Trophoblast cell (in vitro differentiated cells and primary cell): Measurements from ENCODE around the gene RTN4RL1. TPM values are rescaled to one million over a fixed set of nuclear protein-coding genes. Genes with fewer than 3 reads are reported as not detected.

Experiments used
- DNase-seq, 2 donors: peaks; one replicate each; pipeline ENCODE4 v3.0.0-alpha.2; 2016
- H2AFZ ChIP-seq: 2 replicates; pipeline ENCODE4 v1.6.1; 2013; ENCODE audit warnings: low read length, moderate library complexity, mild to moderate bottlenecking; ENCODE audit not compliant: insufficient read depth, poor library complexity
- H2AK5ac ChIP-seq: 2 replicates; pipeline ENCODE4 v1.6.1; 2013; ENCODE audit warnings: mild to moderate bottlenecking, low read length
- H2BK120ac ChIP-seq: 2 replicates; pipeline ENCODE4 v1.6.1; 2013; ENCODE audit warnings: low read length, mild to moderate bottlenecking, moderate library complexity; ENCODE audit not compliant: insufficient read depth, poor library complexity
- H2BK12ac ChIP-seq: 2 replicates; pipeline ENCODE4 v1.6.1; 2013; ENCODE audit warnings: mild to moderate bottlenecking, low read length, moderate library complexity
- H2BK5ac ChIP-seq: 2 replicates; pipeline ENCODE4 v1.6.1; 2013; ENCODE audit warnings: low read length, low read depth, moderate library complexity, mild to moderate bottlenecking; ENCODE audit not compliant: poor library complexity
- H3K14ac ChIP-seq: 2 replicates; pipeline ENCODE4 v1.6.1; 2013; ENCODE audit warnings: mild to moderate bottlenecking, low read length
- H3K18ac ChIP-seq: 2 replicates; pipeline ENCODE4 v1.6.1; 2013; ENCODE audit warnings: mild to moderate bottlenecking, low read length
- H3K23ac ChIP-seq: 2 replicates; pipeline ENCODE4 v1.6.1; 2013; ENCODE audit warnings: low read length
- H3K27ac ChIP-seq: 2 replicates; pipeline ENCODE4 v1.5.1; 2013; ENCODE audit warnings: low read depth, mild to moderate bottlenecking, inconsistent platforms, low read length, moderate library complexity
- H3K27me3 ChIP-seq: 2 replicates; pipeline ENCODE4 v1.6.1; 2013; ENCODE audit warnings: inconsistent platforms, mild to moderate bottlenecking, low read length, moderate library complexity; ENCODE audit not compliant: insufficient read depth
- H3K36me3 ChIP-seq, 2 experiments: 1 replicate in 1 of 2; 2 replicates in 1 of 2; pipeline ENCODE4 v1.6.1; 2013; ENCODE audit warnings: low read length in 2 of 2, mild to moderate bottlenecking in 2 of 2, moderate library complexity in 1 of 2; ENCODE audit not compliant: insufficient read depth in 2 of 2, control insufficient read depth in 1 of 2
- H3K4ac ChIP-seq: 2 replicates; pipeline ENCODE4 v1.6.1; 2013; ENCODE audit warnings: low read depth, mild to moderate bottlenecking, low read length, moderate library complexity
- H3K4me1 ChIP-seq, 2 experiments: 1 replicate in 1 of 2; 2 replicates in 1 of 2; pipeline ENCODE4 v1.6.1; 2013; ENCODE audit warnings: low read length in 2 of 2, mild to moderate bottlenecking in 2 of 2, moderate library complexity in 1 of 2; ENCODE audit not compliant: insufficient read depth in 2 of 2, control insufficient read depth in 1 of 2
- H3K4me2 ChIP-seq: 2 replicates; pipeline ENCODE4 v1.6.1; 2013; ENCODE audit warnings: inconsistent platforms, mild to moderate bottlenecking, low read length, moderate library complexity
- H3K4me3 ChIP-seq: 2 replicates; pipeline ENCODE4 v1.5.1; 2013; ENCODE audit warnings: mild to moderate bottlenecking, low read depth, low read length, inconsistent platforms
- H3K79me1 ChIP-seq: one replicate; pipeline ENCODE4 v1.6.1; 2013; ENCODE audit warnings: low read length
- H3K79me2 ChIP-seq: 2 replicates; pipeline ENCODE4 v1.6.1; 2013; ENCODE audit warnings: low read length, mild to moderate bottlenecking; ENCODE audit not compliant: control insufficient read depth, insufficient read depth, poor library complexity
- H3K9ac ChIP-seq: 2 replicates; pipeline ENCODE4 v1.6.1; 2013; ENCODE audit warnings: mild to moderate bottlenecking, low read length
- H3K9me3 ChIP-seq: 2 replicates; pipeline ENCODE4 v1.6.1; 2013; ENCODE audit warnings: low read depth, mild to moderate bottlenecking, control low read depth, inconsistent platforms, low read length; ENCODE audit not compliant: insufficient read depth
- H4K12ac ChIP-seq: 2 replicates; pipeline ENCODE4 v1.6.1; 2013; ENCODE audit warnings: low read depth, mild to moderate bottlenecking, low read length, moderate library complexity
- H4K8ac ChIP-seq: 2 replicates; pipeline ENCODE4 v1.6.1; 2013; ENCODE audit warnings: low read depth, mild to moderate bottlenecking, low read length, moderate library complexity
- H4K91ac ChIP-seq: one replicate; pipeline ENCODE4 v1.6.1; 2013; ENCODE audit warnings: low read depth, mild to moderate bottlenecking, low read length, moderate library complexity
- WGBS: extraction: QIAGEN DNeasy Blood & Tissue Kit; methylation state at CpG from one replicate; pipeline ENCODE4 v1.1.7; 2013; ENCODE audit warnings: missing lambda C conversion rate; ENCODE audit not compliant: insufficient read length, insufficient coverage; ENCODE audit errors: extremely low coverage; 5-methylcytosine and 5-hydroxymethylcytosine counted together
- polyA plus RNA-seq: library from polyadenylated mRNA; stranded (reverse); fragments of 200-250 nt; gene quantifications from 2 replicates; pipeline ENCODE4 v1.2.3, GENCODE V29; 2013

Gene RTN4RL1, protein sequence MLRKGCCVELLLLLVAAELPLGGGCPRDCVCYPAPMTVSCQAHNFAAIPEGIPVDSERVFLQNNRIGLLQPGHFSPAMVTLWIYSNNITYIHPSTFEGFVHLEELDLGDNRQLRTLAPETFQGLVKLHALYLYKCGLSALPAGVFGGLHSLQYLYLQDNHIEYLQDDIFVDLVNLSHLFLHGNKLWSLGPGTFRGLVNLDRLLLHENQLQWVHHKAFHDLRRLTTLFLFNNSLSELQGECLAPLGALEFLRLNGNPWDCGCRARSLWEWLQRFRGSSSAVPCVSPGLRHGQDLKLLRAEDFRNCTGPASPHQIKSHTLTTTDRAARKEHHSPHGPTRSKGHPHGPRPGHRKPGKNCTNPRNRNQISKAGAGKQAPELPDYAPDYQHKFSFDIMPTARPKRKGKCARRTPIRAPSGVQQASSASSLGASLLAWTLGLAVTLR
- polyA plus RNA-seq: 0.55 and 0.57 TPM in 2 replicates

GRCh38 chr17:2025220-2025621 lies at the start of gene RTN4RL1:
Gene RTN4RL1 (minus strand): TSS chr17:2025334. CDS start chr17:2024865, 469 bp downstream.
- Histone ChIP-seq H2BK120ac (no peak within 1 kb of the TSS), H3K9ac (no peak within 1 kb of the TSS), H3K27me3 (peaks cover 52% of the 10 kb centered on the region), H4K8ac (no peak within 1 kb of the TSS), H4K12ac (no peak within 1 kb of the TSS), H3K36me3 (no peaks in the 10 kb centered on the region), H3K4me2 (peak within 1 kb of the TSS; percentile 67), H3K27ac (no peak within 1 kb of the TSS), H3K14ac (no peak within 1 kb of the TSS), H3K4me1 (peaks cover 4 to 22% of the 10 kb centered on the region in 2 experiments), H3K4me3 (peak within 1 kb of the TSS; percentile 39), H3K23ac (no peak within 1 kb of the TSS), H3K18ac (no peak within 1 kb of the TSS), H3K79me1 (peaks cover 4% of the 10 kb centered on the region), H2AK5ac (no peak within 1 kb of the TSS), H2BK5ac (no peak within 1 kb of the TSS), H3K79me2 (peaks cover 2% of the 10 kb centered on the region), H3K4ac (no peak within 1 kb of the TSS), H2BK12ac (no peak within 1 kb of the TSS), H3K9me3 (peaks cover 4% of the 10 kb centered on the region), H2AFZ (no peak within 1 kb of the TSS), H4K91ac (no peak within 1 kb of the TSS)
- DNase-seq: peak; percentile 22 to 67
- WGBS: no CpG with 5 or more reads among the region's 47 CpGs

DNA sequence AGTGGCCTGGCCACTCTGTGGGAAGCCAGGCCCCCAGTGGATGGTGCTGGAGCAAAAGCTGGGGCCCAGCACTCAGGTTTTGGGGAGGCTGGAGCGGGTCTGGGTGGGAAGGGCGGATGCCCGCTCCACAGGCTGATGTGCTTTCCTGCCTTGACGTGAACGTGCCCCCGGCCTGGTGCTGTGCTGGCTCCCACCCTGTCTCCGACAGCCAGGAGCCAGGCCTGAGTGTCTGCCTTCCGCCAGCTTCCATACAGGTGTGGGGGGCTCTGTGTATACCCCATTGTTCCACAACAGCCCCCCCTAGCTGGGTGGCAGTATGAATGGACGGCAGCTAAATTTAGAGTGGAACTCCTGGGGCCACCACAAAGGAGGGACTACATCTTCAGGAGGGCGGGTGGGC lies 49.8 kb upstream of the RTN4RL1 start:
- Histone ChIP-seq H2AFZ (no peak overlapping the region), H3K23ac (no peak overlapping the region), H4K8ac (no peak overlapping the region), H3K4ac (peak overlapping the region; percentile 32), H3K27ac (peak overlapping the region; percentile 22), H3K4me2 (no peak overlapping the region), H2BK12ac (peak overlapping the region; percentile 47), H3K79me2 (no peaks in the 10 kb centered on the region), H3K27me3 (no peaks in the 10 kb centered on the region), H2BK5ac (peak overlapping the region; percentile 45), H3K9ac (no peak overlapping the region), H4K91ac (peak overlapping the region; percentile 86), H4K12ac (no peak overlapping the region), H3K14ac (peak overlapping the region; percentile 58), H3K4me1 (peaks cover 32 to 36% of the 10 kb centered on the region in 2 experiments), H2AK5ac (peak overlapping the region; percentile 77), H3K4me3 (no peak overlapping the region), H3K18ac (peak overlapping the region; percentile 68), H2BK120ac (peak overlapping the region; percentile 41), H3K79me1 (peaks cover 19% of the 10 kb centered on the region), H3K36me3 (peaks cover 1 to 11% of the 10 kb centered on the region in 2 experiments), H3K9me3 (no peaks in the 10 kb centered on the region)
- no CpG with 5 or more reads among the region's 10 CpGs for WGBS
- no peak for DNase-seq

- peaks cover 4 to 18% of the 10 kb centered on the region in 2 experiments for H3K36me3 ChIP-seq
- H2BK5ac ChIP-seq: no peak overlapping the region
- H4K12ac ChIP-seq: no peak overlapping the region
- no peak overlapping the region for H3K9ac ChIP-seq
- DNase-seq: peak; percentile 46 to 58
- no peak overlapping the region for H3K4ac ChIP-seq
- peaks cover 28% of the 10 kb centered on the region for H3K79me1 ChIP-seq
- H2AK5ac ChIP-seq: no peak overlapping the region
- H3K27ac ChIP-seq: no peak overlapping the region
- H3K23ac ChIP-seq: no peak overlapping the region
- no peak overlapping the region for H3K4me2 ChIP-seq
- H2AFZ ChIP-seq: no peak overlapping the region
- no peak overlapping the region for H3K18ac ChIP-seq
- H3K4me1 ChIP-seq: peaks cover 41 to 47% of the 10 kb centered on the region in 2 experiments
- WGBS: no CpG with 5 or more reads among the region's 31 CpGs
- no peak overlapping the region for H3K14ac ChIP-seq
- H3K79me2 ChIP-seq: peaks cover 7% of the 10 kb centered on the region
- no peak overlapping the region for H3K4me3 ChIP-seq
- H4K8ac ChIP-seq: peak overlapping the region; percentile 24
- H4K91ac ChIP-seq: no peak overlapping the region
- no peaks in the 10 kb centered on the region for H3K9me3 ChIP-seq
- H3K27me3 ChIP-seq: no peaks in the 10 kb centered on the region
- H2BK12ac ChIP-seq: peak overlapping the region; percentile 47
- no peak overlapping the region for H2BK120ac ChIP-seq
Measured at GRCh38 chr17:2071455-2072281, 46.5 kb upstream of the RTN4RL1 start.

GRCh38 chr17:2071024-2071385 lies 45.9 kb upstream of the RTN4RL1 start:
- H3K9ac ChIP-seq: no peak overlapping the region
- no peak overlapping the region for H4K91ac ChIP-seq
- peaks cover 5 to 18% of the 10 kb centered on the region in 2 experiments for H3K36me3 ChIP-seq
- no peak overlapping the region for H3K14ac ChIP-seq
- H2BK12ac ChIP-seq: peak overlapping the region; percentile 47
- H4K8ac ChIP-seq: no peak overlapping the region
- H3K4me2 ChIP-seq: no peak overlapping the region
- H2AK5ac ChIP-seq: no peak overlapping the region
- peaks cover 9% of the 10 kb centered on the region for H3K79me2 ChIP-seq
- no peak overlapping the region for H3K27ac ChIP-seq
- no peak overlapping the region for H3K18ac ChIP-seq
- peak in 1 of 2 donors; percentile 11 for DNase-seq
- no peak overlapping the region for H4K12ac ChIP-seq
- H2BK5ac ChIP-seq: no peak overlapping the region
- no peaks in the 10 kb centered on the region for H3K9me3 ChIP-seq
- H3K4ac ChIP-seq: no peak overlapping the region
- H3K79me1 ChIP-seq: peaks cover 27% of the 10 kb centered on the region
- no peak overlapping the region for H3K23ac ChIP-seq
- no peak overlapping the region for H2AFZ ChIP-seq
- H3K4me3 ChIP-seq: no peak overlapping the region
- H3K27me3 ChIP-seq: no peaks in the 10 kb centered on the region
- H3K4me1 ChIP-seq: peaks cover 41 to 48% of the 10 kb centered on the region in 2 experiments
- no CpG with 5 or more reads among the region's 6 CpGs for WGBS
- H2BK120ac ChIP-seq: no peak overlapping the region
